H9 (cell line): ENCODE data around the gene BATF. TPM values are rescaled to one million over a fixed set of nuclear protein-coding genes. Genes with fewer than 3 reads are reported as not detected.

Source experiments
- DNase-seq: peaks from one replicate; pipeline ENCODE4 v3.0.0-alpha.2; 2017
- H2AFZ ChIP-seq: one replicate; pipeline ENCODE4 v1.6.1; 2013; ENCODE audit warnings: mild to moderate bottlenecking, low read length, control low read depth, moderate library complexity
- H2AK5ac ChIP-seq: 2 replicates; pipeline ENCODE4 v1.6.1; 2013; ENCODE audit warnings: low read length, control low read depth, mixed read lengths; ENCODE audit not compliant: insufficient read length
- H2BK120ac ChIP-seq: one replicate; pipeline ENCODE4 v1.6.1; 2013; ENCODE audit warnings: low read depth, mild to moderate bottlenecking, low read length, control low read depth, inconsistent platforms; ENCODE audit not compliant: poor library complexity, severe bottlenecking
- H2BK12ac ChIP-seq: 2 replicates; pipeline ENCODE4 v1.6.1; 2013; ENCODE audit warnings: low read length, control low read depth, mixed read lengths, low read depth; ENCODE audit not compliant: insufficient read length
- H2BK15ac ChIP-seq: 2 replicates; pipeline ENCODE4 v1.6.1; 2013; ENCODE audit warnings: low read depth, low read length, control low read depth
- H2BK20ac ChIP-seq: one replicate; pipeline ENCODE4 v1.6.1; 2013; ENCODE audit warnings: low read depth, mild to moderate bottlenecking, low read length, control low read depth, inconsistent platforms; ENCODE audit not compliant: poor library complexity, severe bottlenecking
- H2BK5ac ChIP-seq: 2 replicates; pipeline ENCODE4 v1.6.1; 2013; ENCODE audit warnings: low read length, control low read depth, mixed read lengths; ENCODE audit not compliant: insufficient read length
- H3K14ac ChIP-seq: 2 replicates; pipeline ENCODE4 v1.6.1; 2013; ENCODE audit warnings: low read length, control low read depth; ENCODE audit not compliant: insufficient read depth
- H3K18ac ChIP-seq: 2 replicates; pipeline ENCODE4 v1.6.1; 2013; ENCODE audit warnings: low read depth, mild to moderate bottlenecking, mixed read lengths, low read length, control low read depth; ENCODE audit not compliant: insufficient read length
- H3K23ac ChIP-seq: 2 replicates; pipeline ENCODE4 v1.6.1; 2013; ENCODE audit warnings: low read length, control low read depth, mixed read lengths, low read depth; ENCODE audit not compliant: insufficient read length
- H3K23me2 ChIP-seq: 2 replicates; pipeline ENCODE4 v1.6.1; 2013; ENCODE audit warnings: low read depth, mild to moderate bottlenecking, mixed read lengths, low read length, control low read depth; ENCODE audit not compliant: insufficient read length, poor library complexity, severe bottlenecking
- H3K27ac ChIP-seq: 2 replicates; pipeline ENCODE4 v1.5.1; 2013; ENCODE audit warnings: low read length, control low read depth, mixed read lengths, low read depth; ENCODE audit not compliant: insufficient read length
- H3K27me3 ChIP-seq: 2 replicates; pipeline ENCODE4 v1.6.1; 2013; ENCODE audit warnings: low read length, control low read depth, inconsistent platforms; ENCODE audit not compliant: insufficient read depth
- H3K4ac ChIP-seq: 2 replicates; pipeline ENCODE4 v1.6.1; 2013; ENCODE audit warnings: low read depth, mild to moderate bottlenecking, control low read depth, inconsistent platforms, low read length, moderate library complexity
- H3K4me1 ChIP-seq: 2 replicates; pipeline ENCODE4 v1.6.1; 2013; ENCODE audit warnings: low read length, control low read depth, inconsistent platforms; ENCODE audit not compliant: insufficient read depth
- H3K4me2 ChIP-seq: 2 replicates; pipeline ENCODE4 v1.6.1; 2013; ENCODE audit warnings: low read length, control low read depth, mixed read lengths; ENCODE audit not compliant: insufficient read length, insufficient read depth
- H3K56ac ChIP-seq: 2 replicates; pipeline ENCODE4 v1.6.1; 2013; ENCODE audit warnings: low read depth, mild to moderate bottlenecking, mixed read lengths, low read length, control low read depth; ENCODE audit not compliant: insufficient read length
- H3K79me1 ChIP-seq: 2 replicates; pipeline ENCODE4 v1.6.1; 2013; ENCODE audit warnings: low read depth, mild to moderate bottlenecking, moderate library complexity, low read length, control low read depth, inconsistent platforms; ENCODE audit not compliant: insufficient read depth, poor library complexity, severe bottlenecking
- H3K79me2 ChIP-seq: 2 replicates; pipeline ENCODE4 v1.6.1; 2013; ENCODE audit warnings: low read length, control low read depth, inconsistent platforms; ENCODE audit not compliant: insufficient read depth
- H3K9ac ChIP-seq: 2 replicates; pipeline ENCODE4 v1.6.1; 2013; ENCODE audit warnings: low read length, control low read depth, mixed read lengths; ENCODE audit not compliant: insufficient read length; ENCODE audit errors: extremely low read depth
- H3K9me3 ChIP-seq: one replicate; pipeline ENCODE4 v1.6.1; 2013; ENCODE audit warnings: low read depth, low read length, inconsistent platforms; ENCODE audit not compliant: control insufficient read depth
- H3T11ph ChIP-seq: one replicate; pipeline ENCODE4 v1.6.1; 2013; ENCODE audit warnings: mild to moderate bottlenecking, low read length, control low read depth, inconsistent platforms
- H4K20me1 ChIP-seq: one replicate; pipeline ENCODE4 v1.6.1; 2013; ENCODE audit not compliant: control insufficient read depth, insufficient read length, insufficient read depth
- H4K5ac ChIP-seq: 2 replicates; pipeline ENCODE4 v1.6.1; 2013; ENCODE audit warnings: low read depth, mild to moderate bottlenecking, mixed read lengths, low read length, control low read depth; ENCODE audit not compliant: insufficient read length
- H4K8ac ChIP-seq: replicated peaks from 2 replicates; pipeline ENCODE4 v1.6.1; 2013; ENCODE audit warnings: low read length, control low read depth, mixed read lengths, low read depth; ENCODE audit not compliant: insufficient read length
- H4K91ac ChIP-seq: 2 replicates; pipeline ENCODE4 v1.6.1; 2013; ENCODE audit warnings: low read depth, mild to moderate bottlenecking, moderate library complexity, mixed read lengths, low read length, control low read depth; ENCODE audit not compliant: insufficient read length
- H3K27ac Mint-ChIP-seq, 3 experiments: 2 replicates in 2 of 3; 3 replicates in 1 of 3; pipeline ENCODE4 v1.8.0; 2020 to 2021; ENCODE audit warnings: mixed read lengths in 3 of 3, mild to moderate bottlenecking in 1 of 3, moderate library complexity in 1 of 3
- H3K27me3 Mint-ChIP-seq: 2 replicates; pipeline ENCODE4 v1.8.0; 2021; ENCODE audit warnings: low read depth, mild to moderate bottlenecking, moderate library complexity, mixed read lengths
- H3K36me3 Mint-ChIP-seq, 3 experiments: 2 replicates in 2 of 3; 3 replicates in 1 of 3; pipeline ENCODE4 v1.8.0; 2020 to 2021; ENCODE audit warnings: low read depth in 3 of 3, mixed read lengths in 3 of 3; ENCODE audit not compliant: insufficient read depth in 1 of 3
- H3K4me1 Mint-ChIP-seq, 2 experiments: 2 replicates each; pipeline ENCODE4 v1.8.0; 2020; ENCODE audit warnings: mixed read lengths in 2 of 2
- H3K4me3 Mint-ChIP-seq, 2 experiments: 2 replicates in 1 of 2; 3 replicates in 1 of 2; pipeline ENCODE4 v1.8.0; 2020 to 2021; ENCODE audit warnings: mild to moderate bottlenecking in 2 of 2, mixed read lengths in 2 of 2, moderate library complexity in 1 of 2
- H3K9me3 Mint-ChIP-seq, 2 experiments: 2 replicates in 1 of 2; 3 replicates in 1 of 2; pipeline ENCODE4 v1.8.0; 2020; ENCODE audit warnings: mild to moderate bottlenecking in 2 of 2, mixed read lengths in 2 of 2, moderate library complexity in 1 of 2
- WGBS: extraction: QIAGEN DNeasy Blood & Tissue Kit; methylation state at CpG from one replicate; pipeline ENCODE4 v1.1.7; 2013; ENCODE audit warnings: missing lambda C conversion rate, low lambda C conversion rate, mixed read lengths; ENCODE audit not compliant: insufficient read length; ENCODE audit errors: extremely low coverage; 5-methylcytosine and 5-hydroxymethylcytosine counted together
- total RNA-seq: library from RNA; stranded (reverse); gene quantifications from 2 replicates; pipeline ENCODE4 v1.2.1, GENCODE V29; 2021
- TF ChIP-seq, protein P1 (sequence below): fragments of 200-600 bp; sonication (generic); conservative IDR thresholded peaks from 3 replicates; pipeline ENCODE4 v1.8.0; 2021; ENCODE audit warnings: antibody characterized with exemption, mild to moderate bottlenecking

The BATF gene
- total RNA-seq, 1 experiment from 2014 or later: not detected

DNA sequence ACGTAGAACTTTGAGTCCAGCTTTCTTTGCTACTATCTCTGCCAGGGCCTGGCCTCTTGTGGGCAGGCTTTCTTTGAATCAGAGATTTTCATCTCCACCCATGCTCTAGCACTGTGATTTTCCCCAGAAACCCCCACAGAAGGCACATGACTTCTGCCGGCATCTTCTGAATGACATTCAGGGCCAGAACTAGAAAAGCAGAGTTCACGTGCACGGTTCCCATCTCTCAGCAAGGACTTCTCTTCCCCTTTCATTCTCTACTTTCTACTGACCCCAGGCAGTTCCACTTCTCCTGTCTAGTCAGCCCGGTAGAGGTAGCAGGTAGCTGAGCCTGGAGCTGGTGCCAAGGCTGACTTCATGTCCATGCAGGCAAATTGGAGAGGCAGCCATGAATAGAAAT is 26.9 kb downstream of the BATF start:
- Histone ChIP-seq H3K27me3 (no peaks in the 10 kb centered on the region), H4K8ac (no peak overlapping the region), H3K14ac (no peak overlapping the region), H3K9me3 (no peaks in the 10 kb centered on the region), H3K79me2 (no peaks in the 10 kb centered on the region), H2BK20ac (no peak overlapping the region), H2AFZ (no peak overlapping the region), H3K27ac (no peak overlapping the region), H4K5ac (no peak overlapping the region), H3K56ac (no peak overlapping the region), H3K23ac (no peak overlapping the region), H2BK5ac (no peak overlapping the region), H2BK15ac (no peak overlapping the region), H3K23me2 (no peaks in the 10 kb centered on the region), H3K79me1 (no peaks in the 10 kb centered on the region), H3K4me1 (no peaks in the 10 kb centered on the region), H2AK5ac (no peak overlapping the region), H3K18ac (no peak overlapping the region), H2BK120ac (no peak overlapping the region), H4K91ac (no peak overlapping the region), H3T11ph (no peak overlapping the region), H4K20me1 (no peaks in the 10 kb centered on the region), H3K4me2 (no peak overlapping the region), H3K9ac (no peak overlapping the region), H3K4ac (no peak overlapping the region), H2BK12ac (no peak overlapping the region)
- Mint-ChIP-seq H3K27ac (no peak overlapping the region), H3K4me1 (peaks cover 0 to under 1% of the 10 kb centered on the region in 2 experiments; a peak in 3 of 4 replicates), H3K4me3 (no peak overlapping the region), H3K36me3 (no peaks in the 10 kb centered on the region; a peak in 1 of 7 replicates), H3K9me3 (no peaks in the 10 kb centered on the region; a peak in 1 of 5 replicates), H3K27me3 (peaks cover 5% of the 10 kb centered on the region)
- DNase-seq: no peak
- no CpG with 5 or more reads among the region's 5 CpGs for WGBS
- TF ChIP-seq, protein P1, sequence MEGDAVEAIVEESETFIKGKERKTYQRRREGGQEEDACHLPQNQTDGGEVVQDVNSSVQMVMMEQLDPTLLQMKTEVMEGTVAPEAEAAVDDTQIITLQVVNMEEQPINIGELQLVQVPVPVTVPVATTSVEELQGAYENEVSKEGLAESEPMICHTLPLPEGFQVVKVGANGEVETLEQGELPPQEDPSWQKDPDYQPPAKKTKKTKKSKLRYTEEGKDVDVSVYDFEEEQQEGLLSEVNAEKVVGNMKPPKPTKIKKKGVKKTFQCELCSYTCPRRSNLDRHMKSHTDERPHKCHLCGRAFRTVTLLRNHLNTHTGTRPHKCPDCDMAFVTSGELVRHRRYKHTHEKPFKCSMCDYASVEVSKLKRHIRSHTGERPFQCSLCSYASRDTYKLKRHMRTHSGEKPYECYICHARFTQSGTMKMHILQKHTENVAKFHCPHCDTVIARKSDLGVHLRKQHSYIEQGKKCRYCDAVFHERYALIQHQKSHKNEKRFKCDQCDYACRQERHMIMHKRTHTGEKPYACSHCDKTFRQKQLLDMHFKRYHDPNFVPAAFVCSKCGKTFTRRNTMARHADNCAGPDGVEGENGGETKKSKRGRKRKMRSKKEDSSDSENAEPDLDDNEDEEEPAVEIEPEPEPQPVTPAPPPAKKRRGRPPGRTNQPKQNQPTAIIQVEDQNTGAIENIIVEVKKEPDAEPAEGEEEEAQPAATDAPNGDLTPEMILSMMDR: no peak
